PC-3 (cell line): ENCODE measurements around the gene PSMD14. TPM values are rescaled to one million over a fixed set of nuclear protein-coding genes. Genes with fewer than 3 reads are reported as not detected.

Experiments
- ATAC-seq: fragments of 200-7000 bp; cut with Tn5 transposase; 2 replicates; pipeline ENCODE4 v1.9.1; 2020; ENCODE audit warnings: mild to moderate bottlenecking, moderate library complexity
- BruUV-seq: library from RNA; stranded (reverse); fragments of 400-500 nt; replicated peaks from 2 replicates; lab custom pipeline; 2021; lab: Mats Ljungman, UMichigan
- CTCF ChIA-PET: fragments of 300-600 bp; sonication (Branson Sonifier 250); formaldehyde crosslinking; loops from one replicate; lab custom pipeline; 2022; ENCODE audit warnings: antibody characterized with exemption; lab: Charles Lee
- POLR2A ChIA-PET: fragments of 300-600 bp; sonication (Branson Sonifier 250); formaldehyde crosslinking; loops from one replicate; lab custom pipeline; 2022; ENCODE audit warnings: antibody characterized with exemption; ENCODE audit not compliant: unreplicated experiment; lab: Charles Lee
- DNase-seq: peaks from one replicate; pipeline ENCODE4 v3.0.0-alpha.2; 2015
- H2AFZ ChIP-seq: fragments of 300-600 bp; sonication (generic); 2 replicates; pipeline ENCODE4 v1.6.0; 2016; ENCODE audit warnings: antibody characterized with exemption, low read length
- H3F3A ChIP-seq: fragments of 300-600 bp; sonication (generic); one replicate; pipeline ENCODE4 v1.6.0; 2017; ENCODE audit warnings: antibody characterized with exemption, low read length, control low read depth, mild to moderate bottlenecking; ENCODE audit not compliant: unreplicated experiment
- H3K27ac ChIP-seq: fragments of 300-600 bp; sonication (generic); 2 replicates; pipeline ENCODE4 v1.5.1; 2016; ENCODE audit warnings: mild to moderate bottlenecking, low read length
- H3K27me3 ChIP-seq: fragments of 300-600 bp; sonication (generic); 2 replicates; pipeline ENCODE4 v1.6.1; 2016; ENCODE audit warnings: low read length, mixed read lengths
- H3K36me3 ChIP-seq: fragments of 300-600 bp; sonication (generic); 2 replicates; pipeline ENCODE4 v1.6.1; 2016; ENCODE audit warnings: low read depth, mixed run types, low read length, mixed read lengths
- H3K4me1 ChIP-seq: fragments of 300-600 bp; sonication (generic); 2 replicates; pipeline ENCODE4 v1.5.1; 2016; ENCODE audit warnings: low read length; ENCODE audit not compliant: insufficient read depth
- H3K4me2 ChIP-seq: fragments of 300-600 bp; sonication (generic); 2 replicates; pipeline ENCODE4 v1.6.0; 2016; ENCODE audit warnings: low read length
- H3K4me3 ChIP-seq: fragments of 300-600 bp; sonication (generic); 2 replicates; pipeline ENCODE4 v1.5.1; 2016; ENCODE audit warnings: mild to moderate bottlenecking, low read length, mixed read lengths
- H3K79me2 ChIP-seq: fragments of 300-600 bp; sonication (generic); 2 replicates; pipeline ENCODE4 v1.6.1; 2017; ENCODE audit warnings: low read length, mixed read lengths
- H3K9ac ChIP-seq: fragments of 300-600 bp; sonication (generic); 2 replicates; pipeline ENCODE4 v1.6.0; 2016; ENCODE audit warnings: mild to moderate bottlenecking, low read length
- H3K9me2 ChIP-seq: fragments of 300-600 bp; sonication (generic); replicated peaks from 2 replicates; pipeline ENCODE4 v1.6.1; 2016; ENCODE audit warnings: mixed run types, low read length, mixed read lengths
- H3K9me3 ChIP-seq: fragments of 300-600 bp; sonication (generic); 2 replicates; pipeline ENCODE4 v1.6.1; 2016; ENCODE audit warnings: low read length, mixed read lengths
- H4K20me1 ChIP-seq: fragments of 300-600 bp; sonication (generic); 2 replicates; pipeline ENCODE4 v1.6.1; 2016; ENCODE audit warnings: low read length, mixed read lengths
- EZH2 ChIP-seq: fragments of 300-600 bp; sonication (generic); IDR thresholded peaks from one replicate; pipeline ENCODE4 v1.6.1; 2017; ENCODE audit warnings: antibody characterized with exemption, mild to moderate bottlenecking, low read length; ENCODE audit not compliant: unreplicated experiment
- EZH2phosphoT487 ChIP-seq: fragments of 300-600 bp; sonication (generic); IDR thresholded peaks from 2 replicates; pipeline ENCODE4 v1.6.1; 2018; ENCODE audit warnings: mild to moderate bottlenecking, antibody characterized with exemption, low read length, borderline replicate concordance
- intact Hi-C: fragments of 100-400 bp; cut with micrococcal nuclease; formaldehyde crosslinking; loops from 2 replicates; pipeline ENCODE4 v1.9.0; 2023
- total RNA-seq: library from RNA; depleted of rRNA; stranded (reverse); fragments of >200 nt; gene quantifications from 2 replicates; pipeline ENCODE4 v1.2.3, GENCODE V29; 2014
- TF ChIP-seq, protein P1 (sequence below): fragments of 300-600 bp; sonication (generic); conservative IDR thresholded peaks from 2 replicates; pipeline ENCODE4 v1.5.1; 2017; ENCODE audit warnings: antibody characterized with exemption, low read depth, mild to moderate bottlenecking, low read length

Gene PSMD14
- total RNA-seq, 1 experiment from 2014 or later, result 151 TPM

DNA sequence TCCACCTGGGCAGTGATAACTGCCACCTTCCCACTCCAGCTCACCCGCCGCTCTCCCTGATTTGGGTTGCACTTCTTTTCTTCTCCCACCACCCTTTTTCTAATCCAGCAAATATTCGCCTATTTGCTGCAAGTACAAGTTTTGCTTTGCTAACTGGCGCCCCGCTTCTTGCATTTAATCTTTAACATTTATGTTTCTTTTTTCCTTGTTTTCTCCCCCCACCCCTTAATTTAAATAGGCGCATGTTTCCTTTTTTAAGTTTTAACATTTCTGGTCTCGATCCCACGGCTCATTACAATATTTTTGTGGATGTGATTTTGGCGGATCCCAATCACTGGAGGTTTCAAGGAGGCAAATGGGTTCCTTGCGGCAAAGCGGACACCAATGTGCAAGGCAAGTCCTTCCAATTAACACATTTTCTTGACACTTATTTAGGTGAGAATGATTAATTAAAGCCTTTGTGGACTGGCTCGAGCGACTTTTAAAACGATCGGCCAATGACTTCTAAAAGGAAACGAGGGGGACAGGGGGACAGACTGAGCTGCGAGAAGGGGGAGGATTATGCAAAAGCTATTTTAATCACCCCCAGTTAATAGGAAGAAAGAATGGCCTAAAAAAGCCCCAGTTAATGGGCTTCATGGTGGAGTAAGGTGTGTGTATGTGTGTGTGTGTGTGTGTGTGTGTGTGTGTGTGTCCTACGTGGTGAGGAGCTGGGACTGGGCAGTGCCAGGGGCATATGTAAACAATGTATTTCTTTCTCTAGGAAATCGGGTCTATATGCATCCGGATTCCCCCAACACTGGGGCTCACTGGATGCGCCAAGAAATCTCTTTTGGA is 109.4 kb downstream of the PSMD14 start:
- intact Hi-C loops, result loop anchor here (10.0 kb wide), 2 partner anchors 137 to 527 kb away; no protein-coding TSS in a partner anchor
- no peaks in the 10 kb centered on the region for H3K27me3 ChIP-seq
- ATAC-seq, result no peak
- ChIA-PET CTCF (no interaction called here), POLR2A (no interaction called here)
- no peaks in the 10 kb centered on the region for H3K9me2 ChIP-seq
- H3F3A ChIP-seq, result no peaks in the 10 kb centered on the region
- BruUV-seq, result no TSS peak
- H3K9ac ChIP-seq, result no peak overlapping the region
- H4K20me1 ChIP-seq, result no peaks in the 10 kb centered on the region
- H3K36me3 ChIP-seq, result no peaks in the 10 kb centered on the region
- H3K79me2 ChIP-seq, result no peaks in the 10 kb centered on the region
- no peaks in the 10 kb centered on the region for H3K9me3 ChIP-seq
- no peak overlapping the region for H3K4me2 ChIP-seq
- TF ChIP-seq, protein P1, sequence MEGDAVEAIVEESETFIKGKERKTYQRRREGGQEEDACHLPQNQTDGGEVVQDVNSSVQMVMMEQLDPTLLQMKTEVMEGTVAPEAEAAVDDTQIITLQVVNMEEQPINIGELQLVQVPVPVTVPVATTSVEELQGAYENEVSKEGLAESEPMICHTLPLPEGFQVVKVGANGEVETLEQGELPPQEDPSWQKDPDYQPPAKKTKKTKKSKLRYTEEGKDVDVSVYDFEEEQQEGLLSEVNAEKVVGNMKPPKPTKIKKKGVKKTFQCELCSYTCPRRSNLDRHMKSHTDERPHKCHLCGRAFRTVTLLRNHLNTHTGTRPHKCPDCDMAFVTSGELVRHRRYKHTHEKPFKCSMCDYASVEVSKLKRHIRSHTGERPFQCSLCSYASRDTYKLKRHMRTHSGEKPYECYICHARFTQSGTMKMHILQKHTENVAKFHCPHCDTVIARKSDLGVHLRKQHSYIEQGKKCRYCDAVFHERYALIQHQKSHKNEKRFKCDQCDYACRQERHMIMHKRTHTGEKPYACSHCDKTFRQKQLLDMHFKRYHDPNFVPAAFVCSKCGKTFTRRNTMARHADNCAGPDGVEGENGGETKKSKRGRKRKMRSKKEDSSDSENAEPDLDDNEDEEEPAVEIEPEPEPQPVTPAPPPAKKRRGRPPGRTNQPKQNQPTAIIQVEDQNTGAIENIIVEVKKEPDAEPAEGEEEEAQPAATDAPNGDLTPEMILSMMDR, result no peak
- no peak for TF ChIP-seq EZH2phosphoT487
- TF ChIP-seq EZH2, result no peak
- DNase-seq, result no peak
- H3K4me3 ChIP-seq, result no peak overlapping the region
- no peak overlapping the region for H2AFZ ChIP-seq
- no peak overlapping the region for H3K27ac ChIP-seq
- peaks cover 6% of the 10 kb centered on the region; the same call in 1 of the 2 replicates for H3K4me1 ChIP-seq

DNA sequence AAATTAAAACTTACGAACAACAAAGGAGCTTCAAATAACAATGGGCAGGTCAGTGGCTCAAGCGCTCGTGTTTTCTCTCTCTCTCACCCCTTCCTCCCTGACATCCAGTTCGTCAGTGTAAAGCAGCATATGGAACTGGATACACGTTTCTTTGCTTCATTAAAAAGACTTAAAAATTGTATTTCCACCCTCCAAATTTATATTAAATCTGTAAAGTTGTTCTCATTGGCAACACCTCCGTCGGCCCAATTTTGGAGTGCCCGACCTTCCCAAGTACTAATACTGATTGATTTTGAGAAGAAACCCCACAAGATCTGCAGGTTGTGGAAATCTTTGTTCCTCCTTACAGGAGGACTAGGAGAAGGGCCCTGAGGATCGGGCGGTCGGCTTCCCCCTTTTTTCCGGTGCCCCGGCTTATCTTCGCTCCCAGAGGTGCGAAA is 110.1 kb downstream of the PSMD14 start:
- no peak overlapping the region for H3K4me2 ChIP-seq
- ChIA-PET POLR2A (no interaction called here), CTCF (no interaction called here)
- H3K9me2 ChIP-seq, result no peaks in the 10 kb centered on the region
- no peak for DNase-seq
- no peaks in the 10 kb centered on the region for H3K9me3 ChIP-seq
- no peaks in the 10 kb centered on the region for H3K36me3 ChIP-seq
- H2AFZ ChIP-seq, result no peak overlapping the region
- H4K20me1 ChIP-seq, result no peaks in the 10 kb centered on the region
- H3K79me2 ChIP-seq, result no peaks in the 10 kb centered on the region
- BruUV-seq, result no TSS peak
- H3K27me3 ChIP-seq, result no peaks in the 10 kb centered on the region
- no peak overlapping the region for H3K27ac ChIP-seq
- intact Hi-C loops, result loop anchor here (10.0 kb wide), 2 partner anchors 137 to 527 kb away; no protein-coding TSS in a partner anchor
- H3K4me1 ChIP-seq, result peaks cover 6% of the 10 kb centered on the region; the same call in 1 of the 2 replicates
- no peaks in the 10 kb centered on the region for H3F3A ChIP-seq
- ATAC-seq, result no peak
- H3K4me3 ChIP-seq, result no peak overlapping the region
- no peak overlapping the region for H3K9ac ChIP-seq
- no peak for TF ChIP-seq EZH2phosphoT487
- TF ChIP-seq EZH2, result no peak
- TF ChIP-seq, protein P1, result no peak
